HEK293T (cell line): ENCODE results near the gene RFFL.

Source experiments
- BHLHE40 ChIP-seq: fragments of 450-650 bp; IDR thresholded peaks from 2 replicates; pipeline ENCODE4 v1.6.1; 2016; ENCODE audit warnings: mild to moderate bottlenecking, moderate library complexity, borderline replicate concordance
- FOXK2 ChIP-seq: fragments of 450-650 bp; IDR thresholded peaks from 2 replicates; pipeline ENCODE4 v1.6.1; 2016; ENCODE audit warnings: mild to moderate bottlenecking
- L3MBTL2 ChIP-seq: fragments of 450-650 bp; conservative IDR thresholded peaks from 2 replicates; pipeline ENCODE4 v1.6.1; 2016; ENCODE audit warnings: mild to moderate bottlenecking
- NFRKB ChIP-seq: fragments of 450-650 bp; IDR thresholded peaks from 2 replicates; pipeline ENCODE4 v1.6.1; 2016; ENCODE audit warnings: mild to moderate bottlenecking, moderate library complexity

GRCh38 chr17:34961093-34961911 is 102.2 kb downstream of the RFFL start, which contains the start of the genes CCT6B and ZNF830:
- TF ChIP-seq BHLHE40 (no peak), NFRKB (0 out of 2 replicates have a peak, but pooled peaks have one; percentile 39), FOXK2 (no peak), L3MBTL2 (peak; percentile 79)
